NCI-H748 (cell line): Measurements from ENCODE around the gene GNB3.

ENCODE experiments used
- DNase-seq: peaks from one replicate; lab custom pipeline; 2025; ENCODE audit not compliant: unreplicated experiment; lab: John Stamatoyannopoulos, UW

The GNB3 gene

GRCh38 chr12:6823182-6824084 is 17.3 kb upstream of the GNB3 start:
- DNase-seq, result no peak

DNA sequence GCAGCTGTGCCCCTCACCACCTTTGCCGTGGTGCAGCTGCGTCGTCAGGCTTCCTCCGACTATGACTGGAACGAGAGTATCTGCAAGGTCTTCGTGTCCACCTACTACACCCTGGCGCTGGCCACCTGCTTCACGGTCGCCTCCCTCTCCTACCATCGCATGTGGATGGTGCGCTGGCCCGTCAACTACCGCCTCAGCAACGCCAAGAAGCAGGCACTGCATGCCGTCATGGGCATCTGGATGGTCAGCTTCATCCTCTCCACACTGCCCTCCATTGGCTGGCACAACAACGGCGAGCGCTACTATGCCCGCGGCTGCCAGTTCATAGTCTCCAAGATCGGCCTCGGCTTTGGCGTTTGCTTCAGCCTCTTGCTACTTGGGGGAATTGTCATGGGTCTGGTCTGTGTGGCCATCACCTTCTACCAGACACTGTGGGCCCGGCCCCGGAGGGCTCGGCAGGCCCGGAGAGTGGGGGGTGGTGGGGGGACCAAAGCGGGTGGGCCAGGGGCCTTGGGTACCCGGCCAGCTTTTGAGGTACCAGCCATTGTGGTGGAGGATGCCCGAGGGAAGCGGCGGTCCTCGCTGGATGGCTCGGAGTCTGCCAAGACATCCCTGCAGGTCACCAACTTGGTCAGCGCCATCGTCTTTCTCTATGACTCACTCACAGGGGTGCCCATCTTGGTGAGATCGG is 16.5 kb upstream of the GNB3 start:
- DNase-seq, result no peak

- no peak for DNase-seq
Measured at GRCh38 chr12:6824901-6825381, 15.8 kb upstream of the GNB3 start.

DNA sequence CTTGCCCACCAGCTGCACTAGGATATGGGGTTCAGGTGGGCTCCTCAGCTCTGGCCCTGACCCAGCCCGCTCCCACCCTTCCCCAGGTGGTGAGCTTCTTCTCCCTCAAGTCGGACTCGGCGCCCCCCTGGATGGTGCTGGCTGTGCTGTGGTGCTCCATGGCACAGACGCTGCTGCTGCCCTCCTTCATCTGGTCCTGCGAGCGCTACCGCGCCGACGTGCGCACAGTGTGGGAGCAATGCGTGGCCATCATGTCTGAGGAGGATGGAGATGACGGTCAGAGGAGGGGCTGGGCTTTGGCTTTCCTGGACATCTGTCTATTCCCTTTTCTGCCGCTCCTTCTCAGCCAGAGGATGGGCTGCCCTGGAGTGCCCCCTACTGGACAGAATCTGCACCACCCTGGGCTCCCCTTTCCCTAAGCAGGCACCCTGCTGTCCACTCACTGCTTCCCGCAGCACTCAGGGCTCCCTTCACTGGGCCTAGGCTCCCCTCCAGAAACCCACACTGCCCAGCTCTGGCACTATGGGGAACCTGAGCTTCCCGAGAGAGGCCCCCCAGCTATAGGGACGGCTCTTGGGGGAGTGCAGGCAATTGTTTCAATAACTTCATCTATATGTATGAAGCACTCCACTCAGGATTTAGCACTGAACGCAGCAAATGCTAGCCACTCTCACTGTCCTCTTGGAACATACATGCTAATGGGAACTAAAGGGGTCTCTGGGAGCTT is 15.2 kb upstream of the GNB3 start:
- DNase-seq, result peak; percentile 79

DNA sequence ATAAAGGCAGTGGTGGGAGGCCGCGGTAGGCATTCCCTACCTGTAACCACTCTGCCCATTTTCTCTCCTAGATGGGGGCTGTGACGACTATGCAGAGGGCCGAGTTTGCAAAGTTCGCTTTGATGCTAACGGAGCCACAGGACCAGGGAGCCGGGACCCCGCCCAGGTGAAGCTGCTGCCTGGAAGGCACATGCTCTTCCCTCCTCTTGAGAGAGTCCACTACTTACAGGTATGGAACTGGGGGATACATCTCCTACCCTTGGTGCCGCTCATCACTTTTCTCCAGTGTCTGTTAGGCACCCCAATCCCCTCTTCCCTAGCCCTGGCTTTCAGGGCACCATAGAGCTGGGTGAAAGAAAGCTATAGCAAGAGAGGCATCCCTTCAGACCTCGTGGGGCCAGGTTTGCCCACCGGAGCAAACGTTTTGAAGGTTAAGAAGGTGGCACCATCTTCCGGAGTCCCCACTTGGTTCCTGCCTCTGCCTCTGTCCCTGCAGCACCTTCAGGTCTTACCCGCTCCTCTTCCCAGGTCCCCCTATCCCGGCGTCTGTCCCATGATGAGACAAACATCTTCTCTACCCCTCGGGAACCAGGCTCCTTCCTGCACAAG is 14.5 kb upstream of the GNB3 start:
- no peak for DNase-seq

DNA sequence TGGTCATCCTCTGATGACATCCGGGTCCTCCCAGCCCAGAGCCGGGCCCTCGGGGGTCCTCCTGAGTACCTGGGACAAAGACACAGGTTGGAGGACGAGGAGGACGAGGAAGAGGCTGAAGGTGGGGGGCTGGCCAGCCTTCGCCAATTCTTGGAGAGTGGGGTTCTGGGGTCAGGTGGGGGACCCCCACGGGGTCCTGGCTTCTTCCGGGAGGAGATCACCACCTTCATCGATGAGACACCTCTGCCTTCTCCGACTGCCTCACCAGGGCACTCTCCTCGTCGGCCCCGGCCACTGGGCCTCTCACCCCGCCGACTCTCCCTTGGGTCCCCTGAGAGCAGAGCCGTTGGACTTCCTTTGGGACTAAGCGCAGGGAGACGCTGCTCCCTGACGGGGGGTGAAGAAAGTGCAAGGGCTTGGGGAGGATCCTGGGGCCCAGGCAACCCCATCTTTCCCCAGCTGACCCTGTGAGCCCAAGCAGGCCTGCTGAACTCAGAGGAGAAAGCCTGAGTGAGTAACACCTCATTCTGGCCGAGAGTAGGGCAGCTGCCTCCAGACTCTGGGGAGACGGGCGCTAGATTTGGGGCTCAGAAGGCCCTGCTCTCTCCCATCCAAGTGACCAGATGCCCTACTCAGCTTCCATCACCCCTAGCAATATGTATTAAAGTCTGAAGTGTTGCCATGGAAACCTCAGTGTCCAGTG is 13.8 kb upstream of the GNB3 start:
- DNase-seq, result no peak

GRCh38 chr12:6827437-6827911 is 13.3 kb upstream of the GNB3 start:
- peak; percentile 84 for DNase-seq

DNA sequence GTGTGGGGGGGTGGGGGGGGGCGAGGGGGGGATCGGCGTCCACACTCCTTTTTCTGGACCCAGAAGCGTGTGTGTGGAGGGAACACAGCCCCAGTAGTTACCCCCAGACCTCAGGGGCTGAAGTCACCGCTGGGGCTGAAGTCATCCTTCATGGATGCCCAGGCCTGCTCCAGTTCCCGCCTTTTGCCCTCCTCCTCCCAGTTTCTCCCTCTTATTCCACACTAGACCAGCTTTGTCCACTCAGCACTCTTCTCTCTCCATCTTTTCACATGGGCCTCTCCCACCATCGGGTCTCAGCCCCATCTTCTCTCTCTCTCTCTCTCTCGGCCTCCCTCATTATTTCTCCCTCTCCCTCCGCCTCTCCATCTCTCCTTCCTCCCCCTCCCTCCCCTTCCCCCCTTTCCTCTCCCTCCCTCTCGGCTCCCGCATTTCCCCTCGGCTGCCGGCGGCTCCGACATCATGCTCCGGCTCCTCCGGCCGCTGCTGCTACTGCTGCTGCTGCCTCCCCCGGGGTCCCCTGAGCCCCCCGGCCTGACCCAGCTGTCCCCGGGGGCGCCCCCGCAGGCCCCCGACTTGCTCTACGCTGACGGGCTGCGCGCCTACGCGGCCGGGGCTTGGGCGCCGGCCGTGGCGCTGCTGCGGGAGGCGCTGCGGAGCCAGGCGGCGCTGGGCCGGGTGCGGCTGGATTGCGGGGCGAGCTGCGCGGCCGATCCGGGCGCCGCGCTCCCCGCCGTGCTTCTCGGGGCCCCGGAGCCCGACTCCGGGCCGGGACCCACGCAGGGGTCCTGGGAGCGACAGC is 12.5 kb upstream of the GNB3 start, which contains the start of gene P3H3:
P3H3 (plus strand) TSS at position 426 of the 799 bp plus-strand sequence; CDS start at position 460, 34 bp downstream.
- DNase-seq, result peak; percentile 73

GRCh38 chr12:6828781-6829535 is 11.8 kb upstream of the GNB3 start:
- DNase-seq, result peak; percentile 33

GRCh38 chr12:6829536-6830220 is 11.0 kb upstream of the GNB3 start:
- DNase-seq, result no peak

DNA sequence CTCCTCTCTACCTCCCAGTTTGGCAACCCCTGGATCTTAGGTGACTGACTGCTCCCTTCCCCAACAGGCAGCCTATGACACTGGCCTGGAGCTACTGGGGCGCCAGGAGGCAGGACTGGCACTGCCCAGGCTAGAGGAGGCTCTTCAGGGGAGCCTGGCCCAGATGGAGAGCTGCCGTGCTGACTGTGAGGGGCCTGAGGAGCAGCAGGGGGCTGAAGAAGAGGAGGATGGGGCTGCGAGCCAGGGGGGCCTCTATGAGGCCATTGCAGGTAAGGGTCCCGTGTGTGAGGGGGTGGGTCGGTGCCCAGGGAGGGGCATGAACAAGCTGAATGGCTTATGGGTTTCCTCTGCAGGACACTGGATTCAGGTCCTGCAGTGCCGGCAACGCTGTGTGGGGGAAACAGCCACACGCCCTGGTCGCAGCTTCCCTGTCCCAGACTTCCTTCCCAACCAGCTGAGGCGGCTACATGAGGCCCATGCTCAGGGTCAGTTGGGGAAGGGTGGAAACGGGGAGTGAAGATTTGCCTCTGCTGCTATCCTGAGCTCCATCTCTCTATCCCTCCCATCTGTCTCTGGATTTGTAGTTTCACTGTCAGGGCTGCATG is 10.3 kb upstream of the GNB3 start:
- no peak for DNase-seq

DNA sequence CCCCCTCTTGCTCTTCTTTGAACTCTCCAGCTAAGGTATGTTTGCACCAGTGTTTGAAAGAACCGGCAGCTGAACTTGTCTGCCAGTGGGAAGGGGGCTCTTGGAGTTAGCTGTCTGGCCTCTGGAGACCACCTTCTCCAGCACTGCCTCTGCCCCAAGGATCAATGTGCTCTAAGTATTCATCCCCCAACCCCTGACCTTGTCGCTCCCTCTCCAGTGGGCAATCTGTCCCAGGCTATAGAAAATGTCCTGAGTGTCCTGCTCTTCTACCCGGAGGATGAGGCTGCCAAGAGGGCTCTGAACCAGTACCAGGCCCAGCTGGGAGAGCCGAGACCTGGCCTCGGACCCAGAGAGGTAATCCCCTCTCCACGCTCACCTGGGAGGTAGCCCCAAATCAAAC is 9.7 kb upstream of the GNB3 start:
- no peak for DNase-seq

GRCh38 chr12:6831450-6831995 is 9.2 kb upstream of the GNB3 start:
- DNase-seq, result no peak

DNA sequence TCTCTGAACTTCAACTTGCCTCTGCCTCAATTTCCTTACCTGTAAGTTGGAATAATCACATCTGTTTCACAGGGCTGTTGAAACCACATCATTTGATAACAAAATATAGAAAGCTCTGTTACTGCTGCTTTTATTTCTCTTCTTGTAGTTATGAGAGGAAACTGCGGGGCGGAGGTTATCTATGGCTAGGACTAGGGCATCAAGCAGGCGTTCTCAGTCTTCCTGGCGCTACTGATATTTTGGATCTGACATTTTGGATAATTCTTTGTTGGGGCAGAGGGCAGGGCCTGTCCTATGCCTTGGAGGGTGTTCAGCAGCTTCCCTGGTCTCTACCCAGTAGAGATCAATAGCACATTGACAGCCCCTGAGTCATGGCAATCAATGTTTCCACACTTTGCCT is 8.6 kb upstream of the GNB3 start:
- DNase-seq, result no peak

GRCh38 chr12:6833189-6833890 is 7.4 kb upstream of the GNB3 start:
- DNase-seq, result no peak

DNA sequence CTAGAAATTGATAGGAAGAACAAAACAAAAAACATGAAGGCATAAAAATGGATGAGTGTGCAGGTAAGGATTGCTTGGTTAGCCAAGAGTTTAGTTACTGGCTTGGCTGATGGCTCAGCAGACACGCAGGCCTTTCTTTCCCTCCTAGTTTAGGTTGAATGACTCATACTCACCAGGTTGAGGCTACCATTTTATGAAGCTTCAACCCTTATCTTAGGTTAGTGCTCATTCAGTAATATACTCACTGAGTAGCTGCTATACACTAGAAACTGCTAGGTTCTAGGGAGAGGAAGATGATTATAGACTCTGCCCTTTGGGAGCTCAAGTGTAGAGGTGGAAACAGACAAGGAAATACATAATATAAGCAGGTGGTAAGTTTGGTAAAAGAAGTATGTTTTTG is 6.5 kb upstream of the GNB3 start:
- no peak for DNase-seq

DNA sequence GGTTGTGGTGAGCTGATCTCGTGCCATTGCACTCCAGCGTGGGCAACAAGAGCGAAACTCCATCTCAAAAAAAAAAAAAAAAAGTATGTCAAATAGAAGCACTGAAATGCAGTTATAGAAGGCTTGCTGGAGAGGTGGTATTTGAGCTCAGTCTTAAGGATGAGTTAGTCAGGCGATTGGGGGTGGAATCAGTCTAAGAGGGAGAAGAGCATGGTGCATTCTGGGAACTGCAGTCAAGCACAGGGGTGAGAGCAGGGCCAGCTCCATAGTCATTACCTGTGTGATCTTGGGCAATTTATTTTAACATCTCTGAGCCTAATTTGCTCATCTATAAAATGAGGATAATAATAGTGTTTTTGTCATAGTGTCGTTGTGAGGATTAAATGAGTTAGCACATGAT is 5.9 kb upstream of the GNB3 start:
- no peak for DNase-seq
